HG02870 (cell line): ENCODE measurements around the gene ETFB.
A peak's percentile ranks its signal among the peaks of the same experiment; 100 is the strongest.

Experiments
- ATAC-seq: cut with Tn5 transposase; IDR thresholded peaks from one replicate; pipeline ENCODE4 v1.9.1; 2021; ENCODE audit warnings: mild to moderate bottlenecking, moderate library complexity; ENCODE audit not compliant: unreplicated experiment

The ETFB gene

DNA sequence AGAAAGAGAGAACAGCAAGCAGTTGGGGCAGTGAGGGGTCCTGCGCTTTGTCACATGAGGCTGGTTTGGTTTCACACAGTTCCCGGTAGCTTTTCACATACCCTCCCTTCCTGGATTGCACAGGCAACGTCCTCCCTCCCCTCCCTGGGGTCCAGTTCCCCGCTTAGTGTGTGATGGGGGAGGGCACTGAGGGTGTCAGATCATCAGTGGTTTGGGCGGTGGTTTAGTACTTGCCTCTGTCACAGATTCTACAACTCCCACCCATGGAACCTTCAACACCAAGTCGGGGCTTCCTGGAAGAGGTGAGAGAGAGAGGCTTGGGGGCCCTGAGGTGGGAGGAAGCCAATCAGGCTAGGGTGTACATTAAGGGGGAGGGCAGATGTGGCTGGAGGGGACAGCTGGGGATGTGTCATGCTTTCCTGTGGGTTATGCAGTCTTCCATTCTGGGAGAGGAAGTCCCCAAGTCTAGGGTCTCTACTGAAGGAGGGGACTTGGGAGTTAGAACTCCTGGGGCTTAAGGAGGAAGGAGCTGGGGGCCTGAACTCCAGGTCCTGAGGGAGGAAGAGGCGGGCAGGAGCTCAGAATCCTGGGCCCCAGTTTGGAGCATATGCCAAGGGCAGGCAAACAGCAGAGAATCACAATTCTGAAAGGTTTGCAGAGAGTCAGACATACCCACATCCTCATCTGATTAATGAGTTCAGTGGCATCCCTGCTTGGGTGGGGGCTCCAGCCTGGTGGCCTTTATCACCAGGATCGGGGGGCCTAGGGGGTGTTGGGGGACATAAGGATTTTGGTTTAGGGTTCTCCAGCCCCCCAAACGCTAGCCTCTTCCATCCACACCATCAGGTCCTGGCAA, 6.7 kb upstream of the ETFB start, which contains the start of gene NKG7:
Gene NKG7 (minus strand): TSS at position 6 of the 856 bp plus-strand sequence. CDS start 119 bp downstream, outside the sequence.
- ATAC-seq: no peak

DNA sequence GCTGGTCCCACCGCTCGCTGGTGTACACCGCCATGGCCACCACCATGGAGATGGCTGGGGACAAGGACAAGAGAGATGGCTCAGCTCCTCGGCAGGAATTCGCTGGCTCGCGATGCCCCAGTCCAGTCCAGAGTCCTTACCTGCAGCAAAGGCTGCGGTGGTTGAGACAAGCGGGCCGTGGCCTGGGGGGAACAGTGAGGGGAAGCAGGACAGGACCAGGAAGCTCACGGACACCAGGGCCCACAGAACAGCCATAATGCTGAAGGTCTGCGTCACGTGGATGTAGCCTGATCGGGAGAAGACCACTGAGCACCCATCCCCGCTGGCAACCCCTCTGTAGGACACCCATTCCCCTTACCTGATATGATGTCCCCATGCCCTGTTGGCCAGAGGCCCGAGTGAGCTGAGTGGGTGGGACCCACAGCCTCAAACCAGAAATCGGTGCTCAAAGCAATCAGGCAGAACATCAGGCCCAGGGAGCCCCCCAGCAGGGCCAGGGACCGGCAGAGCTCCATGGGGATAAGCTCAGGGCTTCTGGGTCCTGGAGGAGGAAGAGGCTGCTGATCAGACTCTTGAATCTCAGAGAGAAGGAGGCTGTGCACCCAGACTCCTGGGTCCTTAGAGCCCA, 5.9 kb upstream of the ETFB start:
- no peak for ATAC-seq

DNA sequence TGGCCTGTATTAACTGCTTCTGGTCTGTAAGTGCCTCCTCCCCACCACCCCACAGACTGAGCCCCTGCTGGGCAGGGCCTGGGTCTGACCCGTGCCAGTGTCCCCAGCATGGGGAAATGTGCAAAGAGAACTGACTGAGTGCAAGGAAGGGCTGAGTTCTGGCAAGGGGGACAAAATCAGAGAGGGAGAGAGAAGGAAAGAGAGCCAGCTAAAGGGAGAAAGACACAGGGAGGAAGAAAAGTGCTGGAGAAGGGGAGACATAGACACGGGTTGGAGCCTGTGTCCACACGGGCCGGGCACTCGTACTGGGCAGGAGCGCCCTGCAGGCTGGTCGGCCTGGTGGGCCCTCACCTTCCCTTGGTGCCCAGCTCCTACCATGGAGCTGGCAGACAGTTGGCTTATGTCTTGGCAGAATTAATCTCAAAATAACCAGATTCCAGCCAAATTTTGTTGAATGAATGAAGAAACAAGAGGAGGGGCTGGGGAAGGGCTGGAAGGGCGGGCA, 5.0 kb upstream of the ETFB start:
- no peak for ATAC-seq

DNA sequence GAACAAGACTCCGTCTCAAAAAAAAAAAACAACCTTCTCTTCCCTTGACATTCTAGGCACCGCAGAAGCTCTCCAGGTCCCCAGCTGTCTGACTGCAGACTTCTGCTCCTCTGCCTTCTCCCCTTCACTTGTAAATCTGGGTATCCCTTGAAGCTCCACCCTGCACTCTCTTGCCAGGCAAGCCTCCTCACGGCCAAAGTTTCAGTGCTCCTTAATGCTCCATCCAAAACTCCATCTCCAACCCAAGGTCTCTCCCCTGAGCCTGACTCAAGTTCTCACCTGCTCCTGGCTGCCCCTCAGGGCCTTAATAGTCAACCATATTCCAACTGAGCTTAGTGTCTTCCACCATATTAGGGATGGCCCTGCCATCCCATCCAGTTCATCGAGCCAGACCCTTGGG, 4.0 kb upstream of the ETFB start:
- no peak for ATAC-seq

DNA sequence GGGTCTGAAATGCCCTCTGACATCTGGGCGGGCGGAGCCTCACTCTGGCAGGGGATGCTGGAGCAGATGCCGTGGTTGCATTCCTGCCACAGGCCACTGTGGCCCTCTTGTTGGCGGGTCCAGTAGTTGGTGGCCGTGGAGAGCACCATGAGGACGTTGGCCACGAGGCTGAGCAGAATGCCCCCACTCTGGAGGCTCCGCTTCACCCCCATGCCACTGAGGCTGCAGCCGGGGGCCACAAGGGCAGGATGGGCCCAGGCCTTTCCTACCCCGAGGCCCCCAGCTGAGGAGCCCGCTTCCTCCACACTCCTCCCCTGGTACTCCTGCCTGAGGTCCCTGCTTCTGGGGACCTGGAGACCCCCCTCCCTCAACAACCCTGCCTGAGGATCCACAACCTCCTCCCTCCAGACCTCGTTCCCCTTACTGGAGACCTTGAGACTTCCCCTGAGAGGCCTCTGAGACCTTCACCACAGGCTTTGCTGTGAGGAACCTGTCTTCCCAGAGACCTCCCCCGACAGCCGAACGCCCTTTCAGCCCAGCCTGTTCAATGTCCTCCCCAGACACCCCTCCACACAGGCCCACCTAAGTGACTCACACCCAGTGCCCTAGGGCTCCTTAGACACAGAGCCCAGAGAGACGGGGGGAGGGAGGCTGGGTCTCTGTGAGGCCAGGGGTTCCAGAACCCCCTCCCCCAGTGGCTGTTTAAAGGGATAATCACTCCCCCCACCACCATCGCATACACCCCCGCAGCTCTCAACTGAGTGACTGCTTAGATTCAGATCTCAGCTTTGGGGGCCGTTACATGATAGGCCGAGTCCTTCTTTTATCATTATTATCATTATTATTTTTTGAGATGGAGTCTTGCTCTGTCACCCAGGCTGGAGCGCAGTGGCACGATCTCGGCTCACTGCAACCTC, 2.4 kb upstream of the ETFB start, which contains the start of gene CLDND2:
Gene CLDND2 (minus strand): TSS at position 638 of the 917 bp plus-strand sequence. CDS start 426 bp downstream, at position 212.
- ATAC-seq: no peak

DNA sequence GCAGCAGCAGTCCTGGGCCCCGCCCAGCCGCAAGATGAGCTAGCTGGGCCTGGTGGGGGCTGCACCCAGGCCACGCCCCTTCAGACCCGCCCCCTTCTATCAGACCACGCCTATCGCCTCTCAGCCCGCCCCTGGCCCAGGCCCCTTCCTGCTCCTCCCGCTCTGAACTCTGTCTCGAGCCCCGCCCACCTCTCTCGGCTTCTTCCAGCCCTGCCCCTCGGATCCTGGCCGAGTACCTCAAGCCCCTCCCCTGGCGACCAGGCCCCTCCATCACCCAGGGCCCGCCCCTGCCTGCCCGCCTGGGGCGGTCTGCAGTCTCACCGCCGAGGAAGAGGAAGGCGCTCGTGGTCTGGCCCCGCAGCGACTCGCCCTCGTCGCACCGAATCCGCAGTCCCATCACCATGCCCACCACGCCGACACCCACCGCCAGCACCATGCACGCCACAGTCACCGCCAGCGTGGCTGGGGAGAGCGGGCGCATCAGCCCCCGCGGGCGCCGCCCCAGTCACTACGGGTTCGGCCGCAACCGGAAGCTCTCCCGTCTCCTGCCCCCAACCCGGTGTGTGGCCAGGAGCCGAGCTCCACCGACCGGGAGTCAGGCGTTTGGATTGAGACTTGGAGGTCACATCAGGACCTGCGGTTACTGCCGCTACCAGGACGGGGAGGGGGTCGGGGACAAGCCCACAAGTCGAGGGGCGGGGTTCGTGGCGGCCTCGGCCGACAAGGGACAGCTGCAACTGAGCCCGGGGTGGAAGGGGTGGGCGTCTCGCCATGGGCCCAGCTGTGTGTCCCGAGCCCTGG, 1.6 kb upstream of the ETFB start:
- peak; percentile 80 for ATAC-seq

DNA sequence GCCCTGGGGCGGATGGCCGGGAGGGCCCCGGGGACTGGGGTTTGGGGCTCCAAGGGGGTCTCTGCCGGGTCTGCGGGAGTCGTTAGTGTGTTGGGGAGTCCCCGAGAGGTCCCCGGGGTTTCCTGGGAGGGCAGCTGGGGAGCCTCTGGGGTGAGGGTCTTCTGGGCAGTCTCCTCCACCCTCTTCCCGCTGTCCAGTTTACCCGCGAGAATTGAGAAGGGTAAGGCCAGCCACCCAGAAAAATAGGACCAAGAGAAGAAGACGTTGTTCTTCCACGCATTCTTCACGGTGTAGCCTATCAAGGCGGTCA, 1.0 kb upstream of the ETFB start:
- ATAC-seq: no peak

DNA sequence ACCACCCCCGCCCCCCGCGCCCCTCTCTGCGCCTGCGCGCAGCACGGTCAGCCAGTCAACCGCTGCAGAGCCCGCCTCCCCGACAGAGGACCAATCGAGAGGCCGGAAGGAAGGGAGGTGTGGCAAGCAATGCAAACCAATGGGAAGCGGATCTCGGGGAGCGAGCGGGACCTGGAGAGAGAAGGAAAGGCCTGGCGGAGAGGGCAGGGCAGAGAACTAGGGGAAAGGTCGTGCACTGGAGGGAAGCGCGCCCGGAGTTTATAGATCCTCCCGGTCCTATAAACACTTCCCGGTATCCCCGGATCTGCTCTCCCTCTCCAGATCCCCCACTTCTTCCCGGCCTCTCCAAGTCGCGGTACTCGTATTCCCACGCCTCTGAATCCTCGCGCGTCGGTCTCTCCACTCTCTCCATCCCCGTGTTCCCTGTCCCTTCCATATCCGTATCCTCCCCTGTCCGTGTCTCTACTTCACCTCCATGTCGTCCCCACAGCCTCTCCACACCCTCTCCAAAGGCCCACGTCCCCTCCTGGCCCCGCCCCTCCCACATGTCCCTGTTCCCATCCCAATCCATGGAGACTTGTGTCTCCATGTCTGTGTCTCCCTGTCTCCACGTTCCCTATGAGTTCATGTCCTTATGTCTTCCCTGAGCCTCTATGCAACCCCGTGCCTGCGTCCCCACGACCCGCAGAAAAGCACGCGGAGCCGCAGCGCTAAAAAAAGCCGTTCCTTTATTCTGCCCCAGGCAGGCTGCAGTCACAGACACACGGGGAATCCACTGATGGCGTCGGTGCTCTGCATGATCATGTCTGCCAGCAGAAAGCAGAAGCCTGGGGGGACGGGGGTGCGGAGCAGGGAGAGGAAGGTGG, 434 bp upstream of the ETFB start:
- peak; percentile 49 for ATAC-seq

DNA sequence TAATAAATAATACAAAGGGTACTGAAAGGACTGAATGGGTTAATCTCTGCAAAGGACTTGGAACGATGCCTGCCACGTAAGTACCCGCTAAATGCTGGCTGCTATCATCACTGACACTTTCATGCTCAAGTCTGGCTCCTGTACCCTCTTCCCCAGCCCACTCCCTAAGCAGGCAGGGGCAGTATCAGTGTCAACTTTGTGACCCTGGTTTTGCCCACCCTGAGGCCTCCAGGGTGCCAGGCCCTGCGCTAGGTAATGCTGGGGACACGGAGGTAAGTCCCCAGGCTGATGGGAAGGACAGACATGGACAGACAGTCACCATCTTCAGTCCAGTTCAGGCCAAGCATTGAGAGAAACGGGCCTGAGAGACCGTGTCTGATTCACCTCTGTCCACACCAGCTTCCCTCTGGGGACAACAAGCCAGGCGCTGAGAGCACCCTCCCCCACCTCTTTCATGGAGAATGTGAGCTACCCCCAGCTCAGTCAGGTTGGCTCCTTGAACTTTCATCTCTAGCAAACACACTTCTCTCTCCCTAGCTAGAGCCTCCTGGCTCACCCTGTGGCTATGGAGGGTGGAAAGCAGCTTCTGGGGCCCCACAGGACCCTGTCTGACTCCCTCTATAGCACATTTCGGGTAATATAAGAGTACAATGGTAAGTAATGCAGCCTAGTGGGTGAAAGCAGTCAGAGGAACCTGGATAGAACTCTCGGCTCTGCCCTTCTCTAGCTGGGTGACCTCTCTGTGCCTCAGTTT, 800 bp downstream of the ETFB start:
- no peak for ATAC-seq

DNA sequence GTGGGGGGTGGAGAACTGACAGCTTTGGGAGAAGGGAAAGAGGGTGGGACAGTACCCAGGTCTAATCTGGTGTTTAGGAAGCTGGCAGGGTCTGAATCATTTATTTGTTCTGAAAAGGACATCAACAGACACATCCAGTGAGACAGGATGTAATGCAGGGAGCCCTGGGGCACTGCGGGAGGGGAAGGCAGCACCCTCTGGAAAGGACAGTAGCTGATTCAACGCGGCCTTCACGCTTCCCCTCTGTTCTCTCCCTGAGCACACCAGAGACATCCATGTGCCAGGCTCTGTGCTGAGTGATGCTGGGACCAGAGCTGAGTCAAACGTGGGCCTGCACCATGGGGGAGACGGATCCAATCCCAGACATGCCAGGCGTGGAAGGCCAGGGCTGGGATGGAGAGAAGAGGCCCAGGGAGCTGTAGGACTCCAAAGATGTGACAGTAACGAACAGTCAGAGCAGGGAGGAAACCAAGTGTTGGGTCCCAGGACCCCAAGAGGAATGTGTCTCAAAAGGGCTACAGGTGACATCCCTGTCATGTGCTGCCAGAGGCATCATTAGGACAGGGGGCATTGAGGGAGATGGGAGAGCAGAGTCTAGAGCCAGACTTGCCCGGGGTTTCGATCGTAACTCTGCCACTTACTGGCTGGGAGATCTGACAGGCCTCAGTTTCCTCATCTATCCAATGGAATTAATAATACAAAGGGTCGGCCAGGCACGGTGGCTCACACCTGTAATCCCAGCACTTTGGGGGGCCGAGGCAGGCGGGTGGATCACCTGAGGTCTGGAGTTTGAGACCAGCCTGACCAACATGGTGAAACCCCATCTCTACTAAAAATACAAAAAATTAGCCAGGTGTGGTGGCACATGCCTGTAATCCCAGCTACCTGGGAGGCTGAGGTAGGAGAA, 1.7 kb downstream of the ETFB start:
- ATAC-seq: no peak

DNA sequence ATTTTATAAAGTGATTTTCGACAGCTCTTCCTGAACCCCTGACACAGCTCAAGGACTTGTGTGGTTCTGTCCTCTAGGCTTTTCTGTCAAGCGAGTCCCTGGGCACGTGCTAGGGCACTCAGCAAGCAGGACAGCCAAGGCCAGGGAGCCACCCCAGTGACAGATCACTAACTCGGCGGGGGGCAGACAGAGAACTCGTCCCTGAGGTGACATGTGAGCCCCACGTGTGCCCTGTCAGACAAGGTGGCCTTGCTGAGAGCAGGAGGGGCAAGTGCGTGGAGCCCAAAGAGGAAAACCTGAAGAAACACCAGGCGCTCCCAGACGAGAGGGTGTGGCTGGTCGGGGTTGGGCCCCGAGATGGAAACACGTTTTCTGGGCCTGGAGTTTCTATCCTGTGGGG, 4.9 kb downstream of the ETFB start:
- no peak for ATAC-seq

DNA sequence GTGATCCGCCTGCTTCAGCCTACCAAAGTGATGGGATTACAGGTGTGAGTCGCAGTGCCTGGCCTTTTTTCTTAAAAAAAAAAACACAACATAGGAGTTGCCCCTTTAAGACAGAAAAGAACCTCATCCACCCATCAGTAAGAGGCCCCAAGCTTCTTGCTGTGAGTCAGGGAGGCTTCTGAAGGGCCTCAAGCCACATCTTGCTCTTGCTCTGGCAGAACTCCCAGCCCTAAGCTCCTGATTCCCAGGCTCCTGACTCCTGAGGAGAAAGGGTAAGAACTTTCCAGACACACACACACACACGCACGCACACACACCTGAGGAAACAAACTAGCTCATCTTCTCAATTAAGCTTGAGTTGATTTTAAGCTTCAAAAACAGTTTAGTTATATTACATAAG, 6.9 kb downstream of the ETFB start:
- ATAC-seq: no peak

DNA sequence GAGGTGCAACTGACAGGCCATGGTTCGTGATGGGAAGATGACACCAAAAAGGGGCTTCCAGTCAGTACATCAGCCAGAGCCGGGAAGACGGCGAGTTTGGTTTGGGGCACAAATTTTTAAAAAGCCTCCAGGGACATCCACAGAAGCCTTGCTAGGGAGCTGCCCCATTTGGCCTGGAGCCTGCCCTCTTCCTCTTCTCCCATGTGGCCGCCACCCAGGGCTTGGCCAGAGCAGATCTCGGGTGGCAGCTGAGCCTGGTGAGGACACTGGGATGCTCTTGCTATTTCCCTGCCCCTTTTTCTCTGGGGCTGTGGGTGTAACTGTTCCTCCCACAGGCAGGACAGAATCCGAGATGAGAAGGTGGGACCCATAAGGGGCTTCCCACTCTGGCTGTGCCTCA, 8.2 kb downstream of the ETFB start:
- no peak for ATAC-seq

DNA sequence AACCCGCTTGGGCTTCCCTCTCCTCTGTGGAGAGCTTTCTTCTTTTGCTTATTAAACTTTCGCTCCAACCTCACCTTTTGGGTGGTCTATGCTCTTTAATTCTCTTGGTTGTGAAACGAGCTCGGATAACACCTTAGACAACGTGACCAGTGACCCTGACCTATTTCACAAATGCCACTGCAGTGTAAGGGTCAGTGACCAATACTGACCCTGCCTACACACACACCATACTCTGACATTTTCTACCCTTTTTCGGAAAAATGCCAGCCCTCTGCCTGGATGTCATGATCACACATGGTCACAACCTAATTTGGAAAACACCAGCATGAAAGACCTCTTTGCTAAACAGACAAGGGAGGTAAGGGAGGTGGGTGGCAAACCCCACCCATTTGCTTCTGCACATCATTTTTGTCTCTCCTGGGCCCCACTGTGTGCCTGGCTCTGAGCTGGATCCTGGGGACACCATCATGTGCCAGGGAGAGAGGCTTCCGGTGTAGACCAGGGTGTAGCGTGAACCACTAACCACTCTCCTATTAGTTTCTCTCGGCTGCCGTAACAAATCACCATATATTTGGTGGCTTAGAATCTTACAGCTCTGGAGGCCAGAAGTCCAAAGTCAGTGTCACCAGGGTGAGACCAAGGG, 9.9 kb downstream of the ETFB start:
- ATAC-seq: no peak

DNA sequence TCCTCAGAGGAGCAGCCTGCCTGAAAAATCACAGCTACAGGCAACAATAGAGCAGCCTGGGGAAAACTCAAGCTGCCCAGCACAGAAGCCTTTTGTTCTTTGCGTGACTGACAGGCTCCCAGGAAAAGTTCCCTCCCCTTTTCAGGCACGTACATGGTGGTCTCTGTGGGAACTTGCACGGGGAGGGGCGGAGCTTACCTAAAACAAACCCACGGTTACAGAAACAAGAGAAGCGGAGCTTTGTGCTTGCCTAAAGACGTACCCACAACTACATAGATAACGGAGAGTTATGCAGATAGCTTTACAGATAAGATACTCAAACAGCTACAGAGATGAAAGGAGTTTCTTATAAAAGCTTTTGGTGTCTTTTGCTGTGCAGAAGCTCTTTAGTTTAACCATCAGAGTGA, 11.4 kb downstream of the ETFB start:
- no peak for ATAC-seq

DNA sequence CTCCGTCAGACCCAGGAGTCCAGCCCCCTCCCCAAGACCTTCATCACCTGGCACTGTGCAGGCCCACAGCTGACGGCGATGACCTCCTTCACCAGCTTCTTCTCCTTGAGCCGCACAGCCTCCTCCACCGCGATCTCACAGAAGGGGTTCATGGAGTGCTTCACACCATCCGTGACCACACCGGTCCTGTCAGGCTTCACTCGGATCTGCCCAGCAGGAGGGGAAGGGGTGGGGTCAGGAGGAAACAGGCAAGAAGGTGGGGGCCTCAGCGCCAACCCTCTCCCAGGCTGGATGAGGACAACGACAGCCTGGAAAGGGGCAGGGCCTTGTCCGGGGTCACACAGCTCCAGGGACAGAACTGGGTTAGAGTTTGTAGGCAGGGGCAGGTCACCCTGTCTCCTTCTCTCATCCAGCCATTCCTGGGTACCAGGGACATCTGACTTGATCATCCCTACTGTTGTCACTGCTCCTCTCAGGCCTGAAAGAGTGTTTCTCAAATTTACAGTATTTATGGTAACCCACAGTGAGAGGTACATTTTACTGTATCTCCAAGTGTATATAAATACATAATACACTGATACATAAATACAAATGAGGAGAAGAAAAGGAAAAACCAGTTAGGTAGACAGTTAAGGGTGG, 12.0 kb downstream of the ETFB start:
- ATAC-seq: no peak
